GM18861 (cell line): ENCODE data around the gene TNRC6C.

ENCODE experiments used
- ATAC-seq: cut with Tn5 transposase; IDR thresholded peaks from one replicate; pipeline ENCODE4 v1.9.1; 2021; ENCODE audit not compliant: unreplicated experiment

Gene TNRC6C

GRCh38 chr17:78122931-78123249, 164.4 kb downstream of the TNRC6C start:
- no peak for ATAC-seq

DNA sequence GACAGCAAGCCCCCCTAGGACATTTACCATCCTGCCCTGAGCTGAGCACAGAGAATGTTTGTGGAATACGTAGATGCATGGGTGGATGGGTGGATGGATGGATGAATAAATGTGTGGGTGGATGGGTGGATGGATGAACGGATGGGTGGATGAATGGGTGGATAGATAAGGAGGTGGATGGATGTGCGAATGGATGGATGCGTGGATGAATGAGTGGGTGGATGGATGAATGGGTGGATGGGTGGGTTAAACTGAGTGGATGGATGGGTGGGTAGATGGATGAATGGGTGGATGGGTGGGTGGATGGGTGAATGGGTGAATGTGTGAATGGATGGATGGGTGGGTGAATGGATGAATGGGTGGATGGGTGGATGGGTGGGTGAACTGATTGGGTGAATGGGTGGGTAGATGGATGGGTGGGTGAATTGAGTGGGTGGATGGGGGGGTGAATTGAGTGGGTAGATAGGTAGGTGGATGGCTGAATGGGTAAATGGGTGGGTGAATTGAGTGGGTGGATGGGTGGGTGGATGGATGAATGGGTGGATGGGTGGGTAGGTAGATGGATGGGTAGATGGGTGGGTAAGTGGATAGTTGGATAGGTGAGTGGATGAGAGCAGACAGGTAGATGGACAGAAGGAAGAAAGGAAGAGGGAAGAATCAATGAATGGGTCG, 164.9 kb downstream of the TNRC6C start:
- ATAC-seq, result no peak

DNA sequence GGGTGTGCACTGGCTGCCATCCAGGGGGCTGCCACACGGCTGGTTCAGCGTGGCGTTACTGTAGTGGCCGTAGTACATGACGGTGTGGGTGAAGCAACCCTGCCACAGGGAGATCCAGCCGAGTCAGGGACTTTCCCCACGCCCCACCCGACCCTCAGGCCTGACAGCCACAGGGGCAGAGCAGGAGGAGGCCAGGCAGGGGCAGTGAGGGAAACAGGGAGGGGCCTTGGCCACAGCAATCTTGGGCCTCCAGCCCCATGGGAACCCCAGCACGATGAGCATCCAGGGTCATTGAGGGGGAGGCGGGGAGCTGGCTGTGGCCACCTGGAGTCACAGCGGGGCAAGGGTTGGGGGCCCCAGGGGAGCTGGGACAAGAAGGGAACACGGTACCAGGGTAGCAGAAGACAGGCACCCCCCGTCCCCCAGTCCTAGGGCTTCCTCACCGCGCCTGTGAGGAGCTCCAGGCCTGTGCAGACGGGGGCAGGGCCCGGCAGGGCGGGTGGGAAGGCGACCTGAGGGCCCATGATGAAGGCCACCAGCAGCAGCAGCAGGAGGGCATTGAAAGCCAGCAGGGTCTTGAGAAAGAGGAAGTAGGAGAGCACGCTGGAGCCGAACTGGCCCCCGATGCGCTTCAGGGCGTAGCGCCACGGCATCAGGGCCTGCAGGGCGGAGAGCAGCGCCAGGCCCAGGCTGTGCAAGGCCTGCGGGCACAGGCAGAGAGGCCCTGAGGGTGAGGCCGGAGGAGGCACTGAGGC, 165.8 kb downstream of the TNRC6C start:
- ATAC-seq, result no peak

DNA sequence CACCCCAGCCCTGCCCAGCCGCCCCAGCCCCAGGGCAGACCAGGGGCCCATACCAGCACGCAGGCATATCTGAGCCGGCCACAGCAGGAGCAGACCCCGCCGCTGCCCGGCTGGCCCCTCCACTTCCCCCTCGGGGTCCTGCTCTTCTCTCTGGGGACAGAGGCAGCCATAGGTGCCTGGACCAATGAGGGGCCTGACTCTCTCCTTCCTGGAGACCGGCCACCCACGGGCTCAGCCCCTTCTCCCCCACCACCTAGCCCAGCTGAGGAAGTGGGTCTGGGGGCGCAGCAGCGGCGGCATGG, 166.3 kb downstream of the TNRC6C start:
- no peak for ATAC-seq

- no peak for ATAC-seq
These were observed 166.8 kb downstream of the TNRC6C start for GRCh38 chr17:78125138-78125913.

DNA sequence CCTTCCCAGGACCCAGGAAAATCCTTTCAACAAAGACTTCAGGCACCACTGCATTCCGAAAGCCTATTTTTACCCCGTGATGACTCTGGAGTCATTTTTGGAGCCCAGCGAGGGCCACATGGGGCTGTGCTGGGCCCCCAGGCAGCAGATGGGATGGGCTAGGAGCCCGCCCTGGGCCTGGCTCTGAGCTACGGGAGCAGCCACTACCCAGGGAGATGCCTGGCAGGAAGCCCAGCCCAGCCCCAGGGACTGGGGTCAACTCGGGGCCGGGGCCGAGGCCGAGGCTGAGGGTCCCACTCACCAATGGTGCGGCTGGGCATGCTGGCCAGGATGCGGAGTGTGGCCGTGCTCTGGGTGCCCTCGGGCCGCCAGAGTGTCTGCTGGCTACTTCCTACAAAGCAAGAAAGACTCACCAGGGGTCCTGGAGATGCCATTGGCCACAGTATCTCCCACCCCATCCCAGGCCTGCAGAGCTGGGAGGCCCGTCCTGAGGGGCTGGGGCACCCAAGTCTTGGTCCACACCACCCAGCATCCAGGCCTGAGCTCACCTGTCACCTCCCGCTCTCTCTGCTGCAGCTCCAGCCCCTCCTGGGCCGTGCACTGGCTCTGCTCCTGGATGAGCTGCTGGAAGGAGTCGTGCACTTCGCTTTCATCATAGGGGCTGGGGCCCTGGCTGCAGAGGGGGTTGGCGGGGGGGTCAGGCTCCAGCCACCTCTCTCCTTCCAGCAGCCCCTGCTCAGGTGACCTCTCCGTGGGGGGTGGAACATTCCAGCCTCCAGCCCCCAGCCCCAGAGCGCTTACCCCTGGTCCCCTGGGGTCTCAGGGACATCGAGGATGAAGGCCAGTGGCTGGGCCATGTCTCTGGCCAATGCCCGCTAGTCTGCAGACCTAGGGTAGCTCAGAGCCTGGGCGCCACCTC, 167.7 kb downstream of the TNRC6C start:
- no peak for ATAC-seq

DNA sequence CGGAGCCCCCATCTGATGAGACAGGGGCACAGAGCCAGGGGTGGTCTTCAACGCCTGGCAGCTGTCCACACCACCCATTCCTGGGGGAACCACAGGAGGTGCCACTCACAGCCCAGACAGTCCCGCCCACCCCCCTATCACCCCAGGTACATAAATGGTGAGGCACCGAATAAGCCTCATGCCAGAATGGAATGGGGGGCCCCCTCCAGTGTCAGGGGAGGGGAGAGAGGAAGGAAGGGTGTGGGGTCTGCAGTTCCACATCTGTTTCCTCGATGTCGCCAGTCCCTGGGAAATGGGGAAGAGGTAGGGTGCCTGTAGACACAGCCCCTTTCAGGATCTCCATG, 168.4 kb downstream of the TNRC6C start:
- no peak for ATAC-seq

DNA sequence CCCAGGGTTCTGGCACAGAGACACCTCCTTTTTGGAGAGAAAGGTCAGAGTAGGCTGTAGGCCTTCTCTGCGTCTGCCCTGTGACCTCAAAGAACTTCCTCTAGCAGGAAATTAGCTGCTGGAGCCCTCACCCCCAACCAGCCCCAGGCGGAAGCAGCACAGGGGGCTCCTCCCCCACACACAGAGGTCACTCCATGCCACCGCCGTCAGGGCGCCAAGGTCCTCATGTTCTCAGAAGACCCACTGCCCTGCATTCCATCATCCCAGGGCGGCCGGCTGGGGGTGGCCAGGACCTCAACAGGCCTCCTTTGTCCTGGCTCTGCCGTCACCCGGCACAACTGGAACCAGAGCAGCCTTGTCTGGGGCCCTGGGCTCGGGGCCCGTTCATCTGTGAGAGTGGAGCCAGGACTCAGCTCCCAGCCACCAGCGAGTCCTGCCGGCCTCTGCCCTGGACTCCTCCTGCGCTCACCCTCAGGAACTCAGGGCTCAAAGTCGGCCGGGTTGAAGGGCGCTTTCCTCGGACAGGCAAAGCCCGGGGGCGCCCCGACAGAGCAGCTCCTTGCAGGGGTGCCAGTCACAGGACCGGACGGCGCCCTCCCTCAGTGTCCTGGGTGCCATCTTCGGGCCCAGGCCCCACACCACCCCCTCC, 168.9 kb downstream of the TNRC6C start:
- ATAC-seq, result peak; percentile 24

GRCh38 chr17:78127888-78128550, 169.5 kb downstream of the TNRC6C start:
- ATAC-seq, result no peak

DNA sequence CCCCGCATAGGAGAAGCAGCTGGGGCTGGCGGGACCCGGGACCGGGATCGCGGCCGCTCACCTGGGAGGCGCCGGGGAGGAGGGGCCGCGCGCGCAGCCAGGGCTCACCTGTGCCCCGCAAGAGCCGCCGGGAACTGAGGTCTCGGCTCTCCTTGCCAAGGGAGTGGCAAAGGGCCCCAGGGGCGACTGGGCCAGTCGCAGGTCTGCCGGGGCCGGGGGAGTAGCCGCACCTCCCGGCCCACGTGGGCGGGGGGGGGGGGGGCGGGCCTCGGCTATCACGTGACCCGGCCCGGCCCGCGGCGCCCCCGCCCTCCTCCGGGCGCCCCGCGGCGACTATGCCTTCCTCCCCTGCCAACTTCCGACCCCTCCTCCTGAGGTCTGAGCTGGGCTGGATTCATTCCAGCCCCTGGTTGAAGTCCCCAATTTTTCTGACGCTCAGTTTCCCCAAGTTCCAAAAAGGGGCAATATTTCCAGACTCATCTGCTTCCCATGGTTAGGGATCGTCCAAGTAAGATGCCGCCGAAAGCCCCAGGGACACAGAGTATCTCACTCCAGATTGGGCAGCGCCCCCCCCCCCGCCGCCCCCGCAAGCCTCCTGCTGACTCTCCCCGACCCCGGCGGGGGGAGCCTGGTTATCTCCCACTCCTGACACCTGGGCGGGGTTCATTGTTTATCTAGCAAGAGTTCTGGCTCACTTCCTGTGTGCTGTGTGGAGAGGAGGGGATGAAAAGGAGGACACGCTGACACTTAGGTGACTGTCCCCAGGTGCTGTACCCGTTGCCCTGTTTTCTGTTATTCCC, 170.2 kb downstream of the TNRC6C start, which contains the start of gene TMC6:
TSS of gene TMC6 (minus strand) at position 205 of the 800 bp plus-strand sequence. CDS start 1,923 bp downstream, outside the sequence.
- no peak for ATAC-seq

- no peak for ATAC-seq
These were observed 171.0 kb downstream of the TNRC6C start for GRCh38 chr17:78129351-78130089.

- ATAC-seq, result no peak
These were observed 171.6 kb downstream of the TNRC6C start for GRCh38 chr17:78130090-78130436.

- ATAC-seq, result peak; percentile 29
These were observed 172.1 kb downstream of the TNRC6C start, which contains the start of gene TMC8 for GRCh38 chr17:78130437-78131101. TSS of gene TMC8 (plus strand) at chr17:78130771. CDS start at chr17:78131589, 818 bp downstream.

- no peak for ATAC-seq
These were observed 172.9 kb downstream of the TNRC6C start for GRCh38 chr17:78131172-78132083.

GRCh38 chr17:78132084-78132676, 173.7 kb downstream of the TNRC6C start:
- no peak for ATAC-seq

DNA sequence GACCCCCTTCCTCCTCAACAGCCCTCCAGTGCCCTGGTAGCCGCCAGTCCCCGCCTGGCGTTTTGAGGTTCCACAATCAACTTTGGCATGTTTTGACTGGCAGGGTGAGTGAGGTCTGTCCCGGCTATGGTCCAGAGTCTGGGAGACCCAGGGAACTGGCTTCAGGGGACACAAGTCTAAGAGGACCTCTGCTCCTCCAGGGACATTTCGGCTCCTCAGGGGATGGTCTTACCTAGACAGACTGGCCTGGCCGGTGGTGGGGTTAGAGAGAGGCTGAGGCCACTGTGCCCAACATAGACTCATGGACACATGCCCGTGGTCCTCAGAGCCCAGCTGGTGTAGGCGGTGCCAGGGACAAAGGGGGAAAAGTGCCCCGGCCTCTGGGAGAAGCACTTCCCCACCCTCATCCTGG, 174.3 kb downstream of the TNRC6C start:
- ATAC-seq, result no peak
